Thyroid gland (tissue), 4 donors: Measurements from ENCODE around the gene CROCC2.

Experiments used
- POLR2A ChIP-seq, 2 donors: fragments of 450-650 bp; IDR thresholded peaks; one replicate each; pipeline ENCODE4 v1.6.1; 2017; ENCODE audit warnings: antibody characterized with exemption in 2 of 2, mild to moderate bottlenecking in 2 of 2, moderate library complexity in 1 of 2
- TF ChIP-seq, protein P1 (sequence below), 6 experiments: fragments of 200-600 bp in 3 of 6; fragments of 450-650 bp in 3 of 6; sonication (generic) in 3 of 6; IDR thresholded peaks; one replicate each; pipeline ENCODE4 v1.5.1; 2016 to 2019; ENCODE audit warnings: antibody characterized with exemption in 6 of 6, mild to moderate bottlenecking in 2 of 6, inconsistent platforms in 1 of 6, moderate library complexity in 1 of 6

DNA sequence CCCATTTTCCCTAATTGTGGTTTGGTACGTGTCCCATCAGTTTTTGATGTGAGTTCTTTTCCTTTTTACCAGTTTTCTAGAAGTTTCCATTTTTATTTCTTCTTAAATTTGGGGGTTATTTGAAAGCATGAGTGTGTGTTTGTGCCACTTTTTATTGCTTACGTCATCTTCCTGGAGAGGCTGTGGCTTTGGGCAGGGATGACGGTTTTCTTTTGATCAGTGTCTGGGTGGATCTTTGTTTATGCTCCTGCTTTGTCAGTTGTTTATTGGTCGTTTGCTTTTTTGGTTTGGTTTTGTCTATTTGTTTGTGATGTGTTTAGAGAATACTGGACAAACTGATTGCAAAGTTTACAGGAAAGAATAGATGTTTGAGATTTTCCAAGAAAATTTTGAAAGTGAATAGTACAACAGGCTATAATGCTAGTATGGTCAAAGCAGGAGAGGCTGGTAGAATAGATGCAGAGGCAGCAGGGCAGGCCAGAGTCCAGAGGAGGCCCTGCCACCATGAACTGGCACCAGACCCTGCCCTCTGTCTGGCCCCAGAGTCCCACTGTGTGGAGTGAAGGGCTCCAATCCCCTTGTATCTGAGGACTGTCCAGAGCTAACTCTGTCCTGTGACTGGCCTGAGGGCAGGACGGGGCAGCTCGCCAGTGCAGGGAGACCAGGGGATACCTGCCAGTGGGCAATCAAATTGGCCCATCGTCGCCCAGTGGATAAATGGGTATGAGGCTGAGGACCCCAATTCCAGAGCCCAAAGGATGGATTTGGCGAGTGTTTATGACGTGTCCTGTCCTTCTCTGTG, 68.8 kb downstream of the CROCC2 start:
- no peak for TF ChIP-seq POLR2A (IDR thresholded peaks at IDR 0.05)
- TF ChIP-seq, protein P1, sequence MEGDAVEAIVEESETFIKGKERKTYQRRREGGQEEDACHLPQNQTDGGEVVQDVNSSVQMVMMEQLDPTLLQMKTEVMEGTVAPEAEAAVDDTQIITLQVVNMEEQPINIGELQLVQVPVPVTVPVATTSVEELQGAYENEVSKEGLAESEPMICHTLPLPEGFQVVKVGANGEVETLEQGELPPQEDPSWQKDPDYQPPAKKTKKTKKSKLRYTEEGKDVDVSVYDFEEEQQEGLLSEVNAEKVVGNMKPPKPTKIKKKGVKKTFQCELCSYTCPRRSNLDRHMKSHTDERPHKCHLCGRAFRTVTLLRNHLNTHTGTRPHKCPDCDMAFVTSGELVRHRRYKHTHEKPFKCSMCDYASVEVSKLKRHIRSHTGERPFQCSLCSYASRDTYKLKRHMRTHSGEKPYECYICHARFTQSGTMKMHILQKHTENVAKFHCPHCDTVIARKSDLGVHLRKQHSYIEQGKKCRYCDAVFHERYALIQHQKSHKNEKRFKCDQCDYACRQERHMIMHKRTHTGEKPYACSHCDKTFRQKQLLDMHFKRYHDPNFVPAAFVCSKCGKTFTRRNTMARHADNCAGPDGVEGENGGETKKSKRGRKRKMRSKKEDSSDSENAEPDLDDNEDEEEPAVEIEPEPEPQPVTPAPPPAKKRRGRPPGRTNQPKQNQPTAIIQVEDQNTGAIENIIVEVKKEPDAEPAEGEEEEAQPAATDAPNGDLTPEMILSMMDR (IDR thresholded peaks at IDR 0.05) = no peak
